ENCODE data around the gene PPM1G.
"Not testable (repeated sequence)": the region's sequence is repeated elsewhere in the genome, so short reads cannot be mapped to it uniquely, and the experiment has no call there.

Gene PPM1G, protein sequence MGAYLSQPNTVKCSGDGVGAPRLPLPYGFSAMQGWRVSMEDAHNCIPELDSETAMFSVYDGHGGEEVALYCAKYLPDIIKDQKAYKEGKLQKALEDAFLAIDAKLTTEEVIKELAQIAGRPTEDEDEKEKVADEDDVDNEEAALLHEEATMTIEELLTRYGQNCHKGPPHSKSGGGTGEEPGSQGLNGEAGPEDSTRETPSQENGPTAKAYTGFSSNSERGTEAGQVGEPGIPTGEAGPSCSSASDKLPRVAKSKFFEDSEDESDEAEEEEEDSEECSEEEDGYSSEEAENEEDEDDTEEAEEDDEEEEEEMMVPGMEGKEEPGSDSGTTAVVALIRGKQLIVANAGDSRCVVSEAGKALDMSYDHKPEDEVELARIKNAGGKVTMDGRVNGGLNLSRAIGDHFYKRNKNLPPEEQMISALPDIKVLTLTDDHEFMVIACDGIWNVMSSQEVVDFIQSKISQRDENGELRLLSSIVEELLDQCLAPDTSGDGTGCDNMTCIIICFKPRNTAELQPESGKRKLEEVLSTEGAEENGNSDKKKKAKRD

DNA sequence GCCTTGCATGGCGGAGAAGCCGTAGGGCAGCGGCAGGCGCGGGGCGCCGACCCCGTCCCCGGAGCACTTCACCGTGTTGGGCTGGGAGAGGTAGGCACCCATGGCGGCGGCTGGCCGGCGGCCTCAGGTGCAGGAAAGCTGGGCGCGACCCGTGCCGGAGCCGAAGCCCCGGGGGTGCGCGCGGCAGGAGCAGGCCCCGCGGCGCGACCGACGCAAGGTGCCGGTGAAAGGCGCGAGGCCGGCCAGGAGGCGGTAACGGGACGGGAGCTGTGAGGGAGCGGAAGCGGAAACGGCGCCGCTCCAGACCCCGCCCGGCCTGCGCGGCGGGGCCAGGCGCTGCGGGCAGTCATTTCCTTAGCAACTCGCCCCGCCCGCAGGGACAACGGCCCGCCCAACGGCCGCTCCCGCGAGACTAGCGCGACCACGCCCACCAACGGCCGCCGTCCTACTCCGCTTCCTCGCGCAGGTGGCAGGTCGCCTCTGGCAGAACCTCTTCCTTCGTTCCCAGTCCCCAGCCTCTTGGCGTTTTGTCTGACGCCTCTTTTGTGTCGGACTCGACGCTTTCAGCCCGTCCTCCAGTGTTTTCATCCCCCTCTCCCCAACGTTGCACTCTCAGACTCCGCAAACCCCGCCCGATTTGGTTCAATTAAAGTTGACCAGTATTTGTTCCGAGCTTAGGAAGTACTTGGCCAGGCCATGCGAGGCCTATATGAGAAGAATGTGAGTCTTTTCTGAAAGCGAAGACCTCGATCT lies at the start of gene PPM1G:
TSS of gene PPM1G (minus strand) at position 271 of the 753 bp plus-strand sequence. CDS start at position 102, 169 bp downstream.
- DNase-seq (ENCODE audit: low read depth) = peak; percentile 65

DNA sequence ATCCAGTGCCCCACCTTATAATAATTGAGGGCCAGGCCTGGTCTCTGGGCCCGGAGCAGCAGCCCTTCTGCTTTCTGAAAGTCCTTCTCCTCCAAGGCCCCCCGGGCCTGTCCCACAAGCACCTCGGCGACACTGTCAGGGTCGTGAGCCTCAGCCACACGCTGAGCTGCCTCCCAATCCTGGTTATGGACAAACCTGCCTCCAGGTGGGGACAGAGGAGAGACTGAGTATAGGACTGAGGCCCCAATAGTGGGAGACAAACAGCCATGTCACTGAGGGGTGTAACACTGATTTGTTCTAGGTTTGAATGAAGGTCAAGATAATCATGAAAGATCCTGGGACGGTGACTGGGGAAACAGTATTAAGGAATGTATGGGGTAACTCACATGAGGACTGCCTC lies 44.6 kb upstream of the PPM1G start:
- DNase-seq (ENCODE audit: low read depth) = no peak

DNA sequence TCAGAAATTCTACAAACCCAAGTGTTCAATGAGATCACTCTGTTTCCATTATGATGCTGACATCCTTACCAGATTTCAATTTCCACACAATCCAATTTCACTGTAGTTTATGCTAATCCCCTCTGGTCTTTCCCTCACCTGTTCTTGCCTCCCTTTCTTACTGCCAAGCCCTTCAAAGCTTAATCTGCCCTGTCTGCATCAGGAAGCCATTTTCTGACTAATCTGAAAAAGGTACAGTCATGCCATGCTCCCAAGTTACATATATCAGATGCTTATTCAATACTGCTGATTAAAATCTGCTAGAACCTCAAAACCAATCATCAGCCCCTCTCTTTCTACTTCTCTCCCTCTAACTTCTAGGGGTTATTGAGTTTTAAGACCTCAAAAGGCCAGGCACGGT lies 41.7 kb upstream of the PPM1G start:
- no peak for DNase-seq (ENCODE audit: low read depth)

DNA sequence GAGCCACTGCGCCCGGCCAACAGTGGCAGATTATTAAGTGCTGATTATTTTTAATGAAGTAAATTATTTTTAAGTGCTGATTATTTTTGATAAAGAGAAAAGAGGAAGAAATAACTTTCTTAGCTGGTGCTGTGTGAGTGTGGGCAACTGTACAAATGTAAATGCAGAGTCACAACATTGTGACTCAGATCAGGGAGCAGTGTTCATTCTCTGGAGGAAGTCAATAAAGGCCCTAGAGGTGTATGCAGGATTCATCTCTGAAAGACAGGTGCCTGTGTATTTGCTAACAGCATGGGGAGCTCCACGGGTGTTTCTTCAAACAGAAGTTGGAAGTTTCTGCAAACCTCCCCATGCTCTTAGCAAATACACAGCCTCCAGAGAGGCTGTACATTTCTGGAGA lies 39.0 kb upstream of the PPM1G start:
- no peak for DNase-seq (ENCODE audit: low read depth)

DNA sequence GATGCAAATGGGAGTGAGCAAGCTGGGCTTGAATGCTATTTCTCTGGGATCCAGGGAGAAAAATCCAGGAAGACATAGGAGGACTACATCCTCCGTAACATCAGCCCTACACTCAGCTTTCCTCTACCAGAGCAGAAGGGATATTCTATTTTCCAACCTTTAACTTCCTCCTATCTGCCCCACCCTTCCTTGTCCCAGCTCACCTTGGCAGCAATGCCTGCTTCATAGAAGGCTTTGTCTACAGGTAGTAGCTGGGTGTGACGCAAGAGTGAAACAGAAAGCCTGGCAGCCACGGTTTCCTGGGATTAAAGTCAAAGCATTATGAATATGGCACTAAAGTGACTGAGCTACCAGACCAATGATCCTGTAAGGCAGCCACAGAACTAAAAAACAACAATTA lies 36.7 kb upstream of the PPM1G start:
- DNase-seq (ENCODE audit: low read depth) = no peak

DNA sequence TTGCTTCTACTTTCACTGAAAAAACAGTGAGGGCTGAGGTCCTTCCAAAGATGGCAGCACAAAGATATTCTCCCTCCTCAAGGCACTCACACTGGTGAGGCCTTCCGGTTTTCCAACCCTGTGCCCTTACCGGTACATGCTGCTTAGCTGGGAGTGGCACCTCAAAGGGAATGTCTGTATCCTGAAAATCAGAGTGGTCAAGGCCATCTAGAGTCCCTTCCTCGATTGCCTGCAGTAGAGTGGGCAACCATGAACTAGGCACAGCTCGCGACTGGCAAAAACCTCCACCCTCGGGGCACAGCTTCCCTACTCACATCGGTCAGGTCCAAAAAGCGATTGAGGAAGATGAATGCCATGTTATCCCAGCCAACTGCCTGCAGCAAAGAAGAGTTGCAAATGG lies 36.2 kb upstream of the PPM1G start:
- no peak for DNase-seq (ENCODE audit: low read depth)

DNA sequence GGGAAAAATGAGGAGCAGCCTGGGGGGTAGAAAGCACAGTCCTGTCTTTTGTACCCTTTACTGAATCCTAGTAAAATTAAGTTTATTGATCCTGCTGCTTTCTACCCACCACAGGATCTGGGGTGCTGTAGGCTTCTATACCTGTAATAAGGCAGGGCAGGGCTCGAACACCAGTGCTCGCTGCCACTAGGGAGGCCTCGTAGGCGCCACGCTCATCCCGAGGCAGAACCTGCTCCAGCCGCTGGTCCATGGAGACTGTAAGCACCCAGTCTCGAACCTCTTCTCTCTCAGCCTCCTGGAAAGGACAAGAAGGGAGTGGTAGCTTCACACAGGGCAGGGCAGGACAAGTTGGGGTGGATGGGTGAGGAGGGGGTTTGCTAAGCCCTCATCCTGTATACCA lies 35.8 kb upstream of the PPM1G start:
- no peak for DNase-seq (ENCODE audit: low read depth)

DNA sequence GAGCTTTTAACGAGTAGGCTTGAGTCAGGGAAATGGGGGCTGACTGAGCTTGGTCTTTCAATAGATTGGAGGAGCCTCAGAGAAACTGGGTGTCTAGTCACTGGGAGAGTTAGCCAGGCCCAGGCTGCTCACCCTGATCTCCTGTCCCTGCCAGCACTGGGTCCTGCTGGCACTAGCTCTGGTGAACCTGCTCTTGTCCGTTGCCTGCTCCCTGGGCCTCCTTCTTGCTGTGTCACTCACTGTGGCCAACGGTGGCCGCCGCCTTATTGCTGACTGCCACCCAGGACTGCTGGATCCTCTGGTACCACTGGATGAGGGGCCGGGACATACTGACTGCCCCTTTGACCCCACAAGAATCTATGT lies 33.5 kb upstream of the PPM1G start:
- DNase-seq (ENCODE audit: low read depth) = no peak

DNA sequence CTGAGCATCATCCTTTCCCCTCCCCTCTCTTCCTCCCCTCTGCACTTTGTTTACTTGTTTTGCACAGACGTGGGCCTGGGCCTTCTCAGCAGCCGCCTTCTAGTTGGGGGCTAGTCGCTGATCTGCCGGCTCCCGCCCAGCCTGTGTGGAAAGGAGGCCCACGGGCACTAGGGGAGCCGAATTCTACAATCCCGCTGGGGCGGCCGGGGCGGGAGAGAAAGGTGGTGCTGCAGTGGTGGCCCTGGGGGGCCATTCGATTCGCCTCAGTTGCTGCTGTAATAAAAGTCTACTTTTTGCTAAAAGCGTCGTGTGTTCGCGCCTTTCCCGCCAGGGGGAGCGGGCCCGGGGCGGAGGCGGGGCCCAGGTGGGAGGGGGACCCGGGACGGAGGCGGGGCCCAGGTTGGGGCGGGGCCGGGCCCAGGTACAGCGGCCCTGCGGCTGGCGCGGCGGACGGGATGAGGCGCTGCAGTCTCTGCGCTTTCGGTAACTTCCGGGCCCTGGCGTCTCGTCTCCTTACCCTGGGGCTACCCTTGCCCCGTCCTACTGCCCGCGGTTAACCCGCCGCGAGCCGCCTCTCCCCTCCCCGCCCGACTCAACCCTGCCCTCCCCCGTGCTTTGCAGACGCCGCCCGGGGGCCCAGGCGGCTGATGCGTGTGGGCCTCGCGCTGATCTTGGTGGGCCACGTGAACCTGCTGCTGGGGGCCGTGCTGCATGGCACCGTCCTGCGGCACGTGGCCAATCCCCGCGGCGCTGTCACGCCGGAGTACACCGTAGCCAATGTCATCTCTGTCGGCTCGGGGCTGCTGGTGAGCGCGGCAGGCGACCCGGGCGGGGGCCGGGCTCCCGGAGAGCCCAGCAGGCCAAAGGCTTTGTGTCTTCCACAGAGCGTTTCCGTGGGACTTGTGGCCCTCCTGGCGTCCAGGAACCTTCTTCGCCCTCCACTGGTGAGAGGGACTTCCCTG lies 32.8 kb upstream of the PPM1G start, which contains the start of gene KRTCAP3:
TSS of gene KRTCAP3 (plus strand) at position 424 of the 962 bp plus-strand sequence. CDS start at position 456, 32 bp downstream.
- DNase-seq (ENCODE audit: low read depth) = no peak

DNA sequence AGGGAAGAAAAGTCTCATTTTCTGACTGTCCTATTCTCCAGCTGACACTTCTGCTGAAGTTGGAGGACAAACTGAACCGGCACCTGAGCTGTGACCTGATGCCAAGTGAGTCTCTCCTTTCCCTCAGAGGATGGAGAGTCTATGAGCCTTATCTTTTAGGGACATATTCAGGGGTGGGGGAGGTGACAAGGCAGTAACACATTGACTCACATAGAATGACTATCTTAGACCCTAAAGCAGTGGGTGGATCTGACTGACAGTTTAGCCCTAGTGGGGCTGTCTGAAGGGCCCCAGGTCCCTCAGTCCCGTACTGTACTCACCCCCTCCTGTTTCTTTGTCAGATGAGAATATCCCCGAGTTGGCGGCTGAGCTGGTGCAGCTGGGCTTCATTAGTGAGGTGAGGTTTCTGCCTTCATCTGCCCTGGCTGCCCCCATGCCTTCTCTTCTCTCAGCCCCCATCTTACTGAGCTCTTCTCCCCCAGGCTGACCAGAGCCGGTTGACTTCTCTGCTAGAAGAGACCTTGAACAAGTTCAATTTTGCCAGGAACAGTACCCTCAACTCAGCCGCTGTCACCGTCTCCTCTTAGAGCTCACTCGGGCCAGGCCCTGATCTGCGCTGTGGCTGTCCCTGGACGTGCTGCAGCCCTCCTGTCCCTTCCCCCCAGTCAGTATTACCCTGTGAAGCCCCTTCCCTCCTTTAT lies 32.0 kb upstream of the PPM1G start:
- no peak for DNase-seq (ENCODE audit: low read depth)

DNA sequence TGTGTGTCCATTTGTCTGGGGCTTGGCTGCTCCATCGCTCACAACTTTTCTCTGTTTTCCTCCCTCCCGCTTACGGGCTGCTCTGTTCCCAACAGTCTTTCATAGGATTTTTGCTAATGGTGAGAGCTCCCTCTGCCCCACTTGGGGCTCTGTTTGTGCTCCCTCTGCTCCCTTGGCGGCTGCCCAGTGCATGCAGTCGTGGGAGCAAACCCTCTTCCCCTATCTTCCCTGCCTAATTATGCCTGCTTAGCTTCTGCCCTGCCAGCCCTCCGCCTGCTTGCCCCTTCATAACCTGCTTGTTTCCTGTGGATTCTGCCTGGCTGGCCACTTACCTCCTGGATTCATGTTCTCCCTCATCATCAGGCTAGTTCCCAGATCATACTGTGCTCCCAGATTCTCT lies 26.2 kb upstream of the PPM1G start:
- no peak for DNase-seq (ENCODE audit: low read depth)

DNA sequence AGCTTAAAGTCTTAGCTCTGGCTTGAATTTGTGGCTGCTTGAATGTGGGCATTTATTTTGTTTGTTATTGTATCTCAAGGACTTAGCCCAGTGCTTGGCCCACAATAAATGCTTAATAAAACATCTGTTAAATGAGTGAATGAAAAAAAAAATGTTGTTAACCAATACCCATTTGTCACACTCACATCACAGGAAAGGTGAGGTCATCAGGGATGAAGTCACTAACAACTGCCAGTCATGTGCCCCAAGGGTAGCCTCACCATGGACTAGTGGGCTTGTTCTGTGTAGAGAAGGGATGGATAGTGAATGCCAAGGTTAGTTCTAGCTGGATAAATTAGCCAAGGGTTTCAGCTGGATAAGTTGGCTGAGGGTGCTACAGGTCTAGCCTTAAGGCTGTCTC lies 22.0 kb upstream of the PPM1G start:
- peak; percentile 37 for DNase-seq (ENCODE audit: low read depth)

DNA sequence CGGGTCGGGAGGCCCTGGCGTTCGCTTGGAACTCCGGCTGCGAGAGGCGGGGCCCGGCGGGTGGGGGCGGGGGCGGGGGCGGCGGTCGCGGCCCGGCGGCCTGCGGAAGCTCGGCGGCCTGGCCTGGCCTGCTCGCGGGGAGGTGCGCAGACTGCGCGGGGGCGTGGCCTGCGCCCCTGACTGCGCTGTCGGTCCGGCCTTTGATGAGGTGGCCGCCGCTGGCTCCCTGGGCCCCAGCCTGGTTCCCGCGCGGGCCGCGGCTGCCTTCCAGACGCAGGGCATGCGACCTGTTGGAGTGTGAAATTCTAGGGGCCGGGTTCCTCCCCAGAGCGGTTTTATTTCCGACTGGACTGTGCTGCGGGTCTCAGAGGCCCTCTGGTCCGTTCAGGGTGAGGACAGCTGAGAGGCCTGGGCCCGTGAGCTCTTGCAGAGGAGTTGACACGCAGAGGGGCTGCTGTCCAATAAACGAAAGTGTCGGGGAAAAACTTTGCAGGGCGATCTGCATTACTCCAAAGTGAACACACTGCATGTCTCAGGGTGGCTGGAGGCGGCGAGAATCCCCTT lies 19.7 kb upstream of the PPM1G start:
- peak; percentile 44 for DNase-seq (ENCODE audit: low read depth)

DNA sequence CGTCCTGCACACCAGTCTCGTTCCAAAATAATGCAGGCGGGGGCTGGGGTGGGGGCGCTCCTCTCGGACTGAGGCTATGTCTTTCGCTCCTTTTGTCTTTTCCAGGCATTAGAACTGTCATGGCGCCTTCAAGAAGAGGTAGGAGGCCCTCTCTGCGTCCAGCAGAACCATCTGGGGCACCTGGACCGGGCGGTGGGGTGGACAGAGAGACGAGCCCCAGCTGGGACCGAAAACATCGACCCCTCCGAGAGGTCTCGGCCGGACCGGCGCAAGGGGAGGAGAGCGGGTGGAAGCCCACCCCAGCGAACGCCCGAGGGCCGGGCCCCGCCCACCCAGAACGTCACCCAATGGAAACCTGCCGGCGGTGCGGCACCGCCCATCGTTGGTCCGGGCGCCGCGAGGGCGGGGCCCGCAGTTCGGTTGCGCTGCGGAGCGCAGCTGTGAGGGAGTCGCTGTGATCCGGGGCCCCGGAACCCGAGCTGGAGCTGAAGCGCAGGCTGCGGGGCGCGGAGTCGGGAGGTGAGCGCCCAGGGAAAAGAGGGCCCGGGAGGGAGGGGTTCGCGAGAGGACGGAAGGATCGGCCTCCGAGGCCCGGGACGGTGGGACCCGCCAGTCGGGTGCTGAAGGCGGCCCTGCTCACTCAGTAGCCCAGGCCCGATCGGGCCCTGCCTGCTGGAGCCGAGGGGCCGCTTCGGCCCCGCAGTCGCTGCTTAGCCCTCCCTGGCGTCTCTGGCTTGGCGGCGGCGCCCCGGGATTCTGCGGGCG lies 19.0 kb upstream of the PPM1G start, which contains the start of gene NRBP1:
TSS of gene NRBP1 (plus strand) at position 419 of the 765 bp plus-strand sequence. CDS start 4,643 bp downstream, outside the sequence.
- peak; percentile 68 for DNase-seq (ENCODE audit: low read depth)

DNA sequence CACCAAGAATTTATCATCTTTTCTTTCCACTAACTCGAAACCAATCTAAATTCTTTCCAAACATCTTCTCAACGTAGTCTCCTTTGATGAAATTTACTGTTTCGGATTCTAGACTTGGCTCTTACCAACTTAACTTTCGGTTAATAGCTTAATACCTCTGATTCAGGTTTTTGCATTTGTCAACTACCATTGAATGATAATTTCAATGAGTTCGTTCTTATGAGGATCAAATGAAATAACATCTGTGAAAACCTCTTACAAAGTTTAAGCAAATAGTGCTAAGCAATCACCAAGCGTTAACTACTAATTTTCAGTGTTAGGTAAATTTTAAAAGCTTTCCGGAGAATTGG lies 18.4 kb upstream of the PPM1G start:
- DNase-seq (ENCODE audit: low read depth) = peak; percentile 9

DNA sequence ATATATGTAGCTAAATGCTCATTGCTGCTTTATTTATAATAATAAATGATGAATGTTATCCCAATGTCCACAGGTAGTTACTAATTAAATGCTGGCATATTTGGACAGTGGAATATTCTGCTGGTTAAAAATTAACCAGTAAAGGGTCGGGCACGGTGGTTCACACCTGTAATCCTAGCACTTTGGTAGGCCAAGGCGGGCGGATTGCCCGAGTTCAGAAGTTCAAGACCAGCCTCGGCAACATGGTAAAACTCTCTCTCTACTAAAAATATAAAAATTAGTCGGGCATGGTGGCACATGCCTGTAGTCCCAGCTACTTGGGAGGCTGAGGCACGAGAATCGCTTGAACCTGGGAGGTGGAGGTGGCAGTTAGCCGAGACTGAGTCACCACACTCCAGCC lies 15.6 kb upstream of the PPM1G start:
- not testable (repeated sequence) for DNase-seq (ENCODE audit: low read depth)

DNA sequence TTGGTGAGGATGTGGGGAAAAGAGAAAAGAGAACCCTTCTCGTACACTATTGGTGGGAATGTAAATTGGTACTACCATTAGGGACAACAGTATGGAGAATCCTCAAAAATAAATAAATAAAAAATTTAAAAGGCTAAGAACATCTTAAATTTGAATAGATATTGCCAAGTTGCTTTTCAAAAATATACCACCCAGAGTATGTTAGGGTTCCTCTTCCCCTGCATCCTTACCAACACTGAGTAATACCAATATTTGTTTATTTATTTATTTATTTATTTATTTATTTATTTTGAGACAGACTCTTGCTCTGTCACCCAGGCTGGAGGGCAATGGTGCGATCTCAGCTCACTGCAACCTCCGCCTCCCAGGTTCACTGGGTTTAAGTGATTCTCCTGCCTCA lies 13.6 kb upstream of the PPM1G start:
- no peak for DNase-seq (ENCODE audit: low read depth)

DNA sequence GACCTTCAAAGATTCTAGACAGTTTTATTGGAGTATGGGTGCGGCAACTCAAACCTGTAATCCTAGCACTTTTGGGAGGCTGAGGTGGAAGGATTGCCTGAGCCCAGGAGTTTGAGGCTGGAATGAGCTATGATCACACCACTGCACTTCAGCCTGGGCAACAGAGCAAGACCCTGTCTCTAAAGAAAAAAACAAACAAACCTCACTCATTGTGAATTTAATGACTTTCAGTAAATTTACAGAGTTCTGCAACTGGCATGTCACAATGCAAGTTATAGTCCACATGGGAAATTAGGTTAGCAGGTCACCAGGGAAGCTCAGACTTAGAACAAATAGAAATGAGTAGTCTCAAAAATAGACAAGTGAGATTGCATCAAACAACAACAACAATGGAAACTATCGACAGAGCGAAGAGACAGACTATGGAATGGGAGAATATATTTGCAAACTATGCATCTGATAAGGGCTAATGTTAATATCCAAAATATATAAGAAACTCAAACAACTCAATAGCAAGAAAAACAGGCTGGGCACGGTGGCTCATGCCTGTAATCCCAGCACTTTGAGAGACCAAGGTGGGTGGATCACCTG lies 12.4 kb upstream of the PPM1G start:
- no peak for DNase-seq (ENCODE audit: low read depth)

DNA sequence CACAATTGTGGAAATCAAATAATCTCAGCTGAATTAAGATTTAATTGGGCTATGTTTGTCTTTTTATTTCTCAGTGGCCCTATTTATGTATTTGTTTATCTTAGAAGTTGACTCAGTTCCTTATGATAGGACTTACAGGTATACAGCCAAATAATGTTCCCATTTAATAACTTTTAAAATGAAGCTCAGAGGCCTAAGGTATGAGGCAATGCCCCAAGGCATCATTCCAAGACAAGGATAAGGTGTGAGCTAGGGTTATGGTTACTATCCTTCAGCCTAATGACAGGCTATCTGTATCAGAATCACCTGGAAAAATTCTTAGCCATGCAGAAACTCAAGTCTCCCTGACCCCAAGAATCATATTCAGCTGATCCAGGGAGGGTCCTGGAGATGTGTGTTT lies 11.6 kb upstream of the PPM1G start:
- DNase-seq (ENCODE audit: low read depth) = no peak

DNA sequence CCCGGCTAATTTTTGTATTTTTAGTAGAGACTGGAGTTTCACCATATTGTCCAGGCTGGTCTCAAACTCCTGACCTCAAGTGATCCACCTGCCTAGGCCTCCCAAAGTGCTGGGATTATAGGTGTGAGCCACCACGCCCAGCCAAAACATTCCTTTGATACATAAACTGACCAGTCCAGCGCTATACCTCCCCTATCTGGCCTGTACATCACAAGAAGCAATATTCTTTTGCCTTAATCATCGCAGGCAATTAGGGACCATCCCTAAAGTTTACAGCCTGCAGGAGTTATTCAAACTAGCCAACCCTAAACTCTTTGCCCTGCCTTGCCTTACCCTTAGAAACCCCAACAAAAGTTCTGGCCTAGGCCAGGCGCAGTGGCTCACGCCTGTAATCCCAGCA lies 6.8 kb upstream of the PPM1G start:
- DNase-seq (ENCODE audit: low read depth) = no peak
